ENCODE data around the gene TRIP10.
A peak's percentile ranks its signal among the peaks of the same experiment; 100 is the strongest.
"Not testable (repeated sequence)": the region's sequence is repeated elsewhere in the genome, so short reads cannot be mapped to it uniquely, and the experiment has no call there.

Gene TRIP10

DNA sequence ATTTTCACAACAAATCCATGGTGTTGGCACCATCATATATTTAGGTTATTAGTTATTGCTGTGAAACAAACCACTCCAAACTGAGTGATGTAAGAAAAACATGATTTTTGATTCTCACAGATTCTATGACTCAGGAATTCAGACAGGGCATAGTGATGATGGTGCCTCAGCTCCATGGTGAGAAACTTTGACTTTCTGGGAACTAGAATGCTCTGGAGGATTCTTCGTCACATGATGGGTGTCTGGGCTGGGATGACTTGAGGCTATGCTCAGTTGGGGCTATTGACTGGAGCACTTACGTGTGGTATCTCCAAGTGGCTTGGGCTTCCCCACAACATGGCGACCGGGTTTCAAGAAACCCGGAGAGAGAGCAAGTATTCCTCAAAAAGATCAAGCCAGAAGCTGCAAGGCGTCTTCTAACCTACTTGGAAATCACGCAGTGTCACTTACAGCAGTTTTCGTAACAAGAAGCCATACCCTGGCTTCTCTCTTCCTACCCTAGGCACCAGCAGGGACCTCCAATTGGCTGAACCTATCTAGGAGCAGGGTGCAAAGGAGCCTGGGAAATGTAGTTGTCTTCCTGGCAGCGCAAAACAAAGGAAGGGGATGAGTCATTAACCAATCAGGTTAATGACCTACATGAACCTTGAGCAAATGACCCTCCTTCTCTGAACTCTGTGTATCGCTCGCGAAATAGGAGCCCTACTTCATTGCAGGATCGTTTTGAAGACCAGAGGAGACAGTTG is 55.4 kb downstream of the TRIP10 start:
- DNase-seq (ENCODE audit: low read depth) = no peak

DNA sequence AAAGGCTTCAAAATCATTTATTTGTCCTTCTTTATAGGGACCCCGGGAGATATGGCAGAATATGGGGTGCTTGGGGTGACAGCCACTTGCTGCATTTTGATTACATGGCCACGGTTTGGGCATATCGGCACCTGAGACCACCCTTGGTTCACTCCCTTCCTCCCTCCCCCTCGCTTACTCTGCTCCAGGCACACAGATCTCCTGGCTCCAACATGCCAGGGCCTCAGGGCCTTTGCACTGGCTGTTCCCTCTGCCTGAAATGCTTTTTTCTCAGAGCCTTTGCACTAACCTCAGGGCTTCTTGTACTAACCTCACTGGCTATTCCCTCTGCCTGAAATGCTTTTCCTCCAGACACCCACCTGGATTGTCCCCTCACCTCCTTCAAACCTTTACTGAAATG is 56.8 kb downstream of the TRIP10 start:
- no peak for DNase-seq (ENCODE audit: low read depth)

DNA sequence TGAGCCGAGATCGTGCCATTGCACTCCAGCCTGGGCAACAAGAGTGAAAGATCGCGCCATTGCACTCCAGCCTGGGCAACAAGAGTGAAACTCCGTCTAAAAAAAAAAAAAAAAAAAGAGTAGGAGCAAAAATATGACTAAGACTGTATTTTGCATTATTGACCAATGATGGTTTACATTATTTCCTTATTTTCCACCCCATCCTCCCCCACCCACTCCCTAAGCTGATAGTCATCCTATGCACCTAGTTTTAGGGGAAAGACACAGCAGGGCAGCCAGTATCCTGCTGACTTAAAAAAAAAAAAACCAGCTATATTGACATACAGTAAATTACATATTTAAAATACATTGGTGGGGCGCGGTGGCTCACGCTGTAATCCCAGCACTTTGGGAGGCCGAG is 58.2 kb downstream of the TRIP10 start:
- no peak for DNase-seq (ENCODE audit: low read depth)

DNA sequence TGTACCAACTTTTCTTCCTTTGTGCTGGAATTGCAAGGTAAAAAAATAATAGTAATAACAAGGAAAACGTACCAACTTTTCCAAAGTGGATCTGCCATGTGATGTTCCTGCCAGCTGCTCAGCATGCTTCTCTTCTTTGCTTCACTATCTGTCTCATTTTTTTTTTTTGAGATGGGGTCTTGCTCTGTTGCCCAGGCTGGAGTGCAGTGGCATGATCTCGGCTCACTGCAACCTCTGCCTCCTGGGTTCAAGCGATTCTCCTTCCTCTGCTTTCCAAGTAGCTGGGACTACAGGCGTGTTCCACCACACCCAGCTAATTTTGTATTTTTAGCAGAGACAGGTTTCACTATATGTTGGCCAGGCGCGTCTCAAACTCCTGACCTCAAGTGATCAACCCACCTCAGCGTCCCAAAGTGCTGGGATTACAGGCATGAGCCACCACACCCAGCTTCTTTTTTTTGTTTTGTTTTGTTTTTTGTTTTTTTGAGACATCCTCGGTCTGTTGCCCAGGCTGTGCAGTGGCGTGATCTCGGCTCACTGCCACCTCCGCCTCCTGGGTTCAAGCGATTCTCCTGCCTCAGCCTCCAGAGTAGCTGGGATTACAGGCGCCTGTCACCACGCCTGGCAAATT is 60.8 kb downstream of the TRIP10 start:
- DNase-seq (ENCODE audit: low read depth) = not testable (repeated sequence)

DNA sequence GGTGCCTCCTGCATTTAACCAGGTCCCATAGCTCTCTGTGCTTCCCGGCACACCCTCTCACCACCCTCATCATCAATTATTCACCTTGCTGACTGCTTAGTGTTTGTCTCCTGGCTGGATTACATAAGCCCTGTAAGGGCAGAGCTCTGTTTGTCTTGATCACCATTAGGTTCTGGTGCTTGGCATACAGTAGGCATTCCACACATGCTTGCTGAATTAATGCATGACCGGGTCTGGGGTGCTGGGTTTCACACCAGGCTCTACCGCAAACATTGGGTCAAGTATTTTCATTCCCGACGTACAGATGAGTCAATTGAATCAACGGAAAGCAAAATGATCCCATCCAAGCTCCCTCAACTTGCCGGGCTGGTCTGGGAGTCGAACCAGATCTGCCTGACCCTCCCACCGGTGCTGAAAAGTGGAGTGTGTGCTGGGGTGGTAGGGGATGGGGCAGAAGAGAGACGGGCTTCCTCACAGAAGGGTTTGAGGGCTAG is 61.6 kb downstream of the TRIP10 start:
- peak; percentile 7 for DNase-seq (ENCODE audit: low read depth)

Data from GM04504 (cell line).